Activated CD4-positive, alpha-beta T cell treated with anti-CD3 and anti-CD28 coated beads, Interleukin-2, Interleukin-6, amounts not matched to agents 100 ng/mL and 50 ng/mL, durations not matched to agents 16 hours and 8 hours (primary cell): Measurements from ENCODE around the gene TRIM44.
"Not testable (repeated sequence)": the region's sequence is repeated elsewhere in the genome, so short reads cannot be mapped to it uniquely, and the experiment has no call there.

ENCODE experiments used
- DNase-seq: peaks from one replicate; pipeline ENCODE4 v3.0.0-alpha.2; 2020

Gene TRIM44

DNA sequence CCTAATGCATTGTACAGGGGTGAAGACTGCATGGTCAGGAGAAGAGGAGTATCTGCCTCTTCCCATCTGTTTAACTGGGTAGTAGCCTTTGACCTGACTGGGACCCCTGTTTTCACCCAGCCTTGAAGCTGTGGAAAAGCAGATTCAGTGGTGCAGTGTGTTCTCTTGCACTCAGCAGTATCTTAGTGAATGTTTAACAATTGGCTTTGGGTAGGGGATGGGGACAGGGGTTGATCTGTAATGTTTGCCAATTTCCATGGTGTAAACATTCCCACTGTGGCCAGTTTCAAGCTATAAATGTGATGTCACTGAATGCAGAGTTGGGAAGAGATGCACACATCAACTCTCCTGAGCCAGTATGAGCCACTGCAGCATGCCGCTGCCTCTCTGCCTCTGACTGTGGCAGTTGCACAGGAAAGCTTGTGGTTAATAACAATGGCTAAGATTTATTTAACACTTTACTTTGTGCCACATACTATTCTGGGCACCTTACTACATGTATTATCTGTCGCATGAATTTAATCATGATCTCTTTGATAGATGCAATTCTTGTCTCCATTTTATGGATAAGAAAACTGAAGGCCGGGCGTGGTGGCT lies 28.6 kb upstream of the TRIM44 start:
- DNase-seq, result no peak

DNA sequence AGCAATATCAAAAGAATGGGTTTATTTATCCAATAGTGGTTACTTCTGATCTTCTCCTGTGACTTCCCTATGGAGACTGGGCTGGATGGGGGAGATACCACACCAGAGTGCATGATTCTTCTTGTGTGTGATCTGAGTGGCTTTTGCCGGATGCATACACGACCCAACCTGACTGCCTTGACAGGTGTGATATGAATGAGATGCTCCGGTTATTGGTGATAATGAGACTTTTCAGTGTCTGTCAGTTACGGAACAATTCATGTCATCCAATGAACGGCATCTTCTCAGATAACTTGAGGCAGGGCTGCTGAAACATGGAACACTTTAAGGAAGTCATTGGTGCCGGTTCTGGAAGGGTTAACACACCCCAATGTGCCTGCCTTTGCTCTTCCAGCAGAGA lies 26.6 kb upstream of the TRIM44 start:
- DNase-seq, result no peak

DNA sequence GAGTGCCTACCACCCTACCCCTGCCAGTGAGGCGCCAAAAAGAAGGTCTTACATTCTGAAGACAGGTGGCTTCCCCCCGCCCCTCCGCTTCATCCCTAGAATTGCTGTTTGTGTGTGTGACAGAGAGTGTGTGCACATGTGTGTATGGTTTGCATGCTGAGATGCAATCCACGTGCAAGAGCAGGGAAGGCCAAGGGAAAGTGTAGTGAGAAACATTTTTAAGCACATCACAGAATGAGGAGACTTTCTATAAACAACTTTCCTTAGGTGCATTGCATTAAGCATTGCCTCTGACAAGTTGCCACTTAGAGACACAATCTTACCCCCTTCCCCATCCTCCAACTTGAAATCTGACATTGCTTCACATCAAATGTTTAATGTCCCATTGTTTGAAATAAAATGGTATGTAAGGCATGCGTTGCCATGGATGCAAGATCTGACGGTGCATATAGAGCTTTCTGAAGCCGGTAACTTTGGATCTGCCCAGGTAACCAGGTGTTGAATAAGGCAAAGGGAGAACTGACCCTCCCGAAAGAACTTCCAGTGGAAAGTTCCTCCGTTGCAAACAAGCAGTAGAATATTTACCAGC lies 22.9 kb upstream of the TRIM44 start:
- no peak for DNase-seq

DNA sequence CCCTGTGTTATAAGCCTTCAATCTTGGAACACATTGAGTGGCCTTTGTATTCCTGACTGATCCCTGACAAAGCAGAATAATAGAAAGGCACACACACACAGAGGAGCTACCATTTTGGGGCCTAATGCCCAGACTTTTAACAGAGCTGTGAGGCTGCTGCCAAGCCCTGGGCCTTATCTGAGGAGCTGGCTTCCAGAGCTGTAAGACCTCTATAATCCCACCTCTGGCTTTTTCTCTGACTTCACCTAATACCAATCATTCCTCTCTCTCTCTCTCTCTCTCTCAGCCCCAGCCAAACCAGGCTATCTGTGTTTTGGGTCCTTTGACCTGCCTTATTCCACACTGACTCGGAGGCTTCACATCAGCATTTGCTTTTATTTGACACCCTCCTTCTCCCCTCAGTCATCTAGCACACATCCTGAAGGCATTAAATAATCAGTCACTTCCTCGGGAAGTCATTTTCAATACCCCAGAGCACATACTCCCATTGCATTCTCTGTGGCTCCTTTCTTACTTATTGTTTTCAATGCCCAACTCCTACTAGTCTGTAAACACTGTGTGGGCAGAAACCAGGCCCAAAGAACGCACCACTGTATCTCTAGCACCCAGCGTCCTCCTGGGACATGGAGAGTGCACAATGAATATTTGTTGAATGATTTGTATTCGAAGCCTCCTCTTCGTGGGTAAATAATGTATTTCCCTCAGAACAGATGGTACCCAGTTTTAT lies 21.2 kb upstream of the TRIM44 start:
- no peak for DNase-seq

DNA sequence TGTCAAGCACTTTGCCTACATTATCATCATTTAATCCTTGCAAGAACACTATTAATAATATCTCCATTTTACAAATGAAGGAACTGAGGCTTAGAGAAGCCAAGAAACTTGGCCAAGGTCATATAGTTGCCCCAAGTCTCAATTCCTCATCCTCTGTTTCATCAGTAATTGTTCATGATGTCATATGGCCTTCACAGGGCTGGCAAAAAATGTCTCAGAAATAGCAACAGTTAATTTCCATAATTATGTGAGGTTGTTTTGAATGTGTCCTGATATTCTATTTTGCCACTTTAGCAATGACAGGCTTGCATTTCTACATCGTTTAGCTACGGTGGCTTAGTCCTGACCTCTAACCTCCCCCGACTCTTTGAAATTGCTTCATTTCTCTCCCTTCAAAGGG lies 20.6 kb upstream of the TRIM44 start:
- no peak for DNase-seq

DNA sequence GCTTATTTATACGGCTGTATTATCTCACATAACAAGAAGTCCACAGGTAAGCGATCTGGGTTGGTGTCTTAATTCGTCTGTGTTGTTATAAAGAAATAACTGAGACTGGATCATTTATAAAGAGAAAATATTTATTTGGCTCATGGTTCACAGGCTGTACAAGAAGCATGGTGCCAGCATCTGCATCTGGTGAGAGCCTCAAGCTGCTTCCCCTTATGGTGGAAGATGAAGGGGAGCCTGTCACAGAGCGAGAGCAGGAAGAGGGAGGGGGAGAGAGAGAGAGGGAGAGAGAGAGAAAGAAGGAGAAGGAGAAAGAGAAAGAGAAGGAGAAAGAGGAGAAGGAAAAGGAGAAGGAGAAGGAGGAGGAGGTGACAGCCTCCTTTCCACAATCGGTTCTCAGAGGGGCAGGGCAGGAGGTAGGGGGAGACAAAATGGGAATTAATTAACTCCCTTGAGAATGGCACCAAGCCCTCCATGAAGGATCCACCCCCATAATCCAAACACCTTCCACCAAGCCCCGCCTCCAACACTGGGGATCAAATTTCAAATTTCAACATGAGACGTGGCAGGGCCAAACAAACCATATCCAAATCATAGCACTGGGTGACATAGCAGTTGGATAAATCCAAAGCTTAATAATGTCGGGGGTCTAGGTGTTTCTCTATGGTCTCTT lies 15.0 kb upstream of the TRIM44 start:
- no peak for DNase-seq

DNA sequence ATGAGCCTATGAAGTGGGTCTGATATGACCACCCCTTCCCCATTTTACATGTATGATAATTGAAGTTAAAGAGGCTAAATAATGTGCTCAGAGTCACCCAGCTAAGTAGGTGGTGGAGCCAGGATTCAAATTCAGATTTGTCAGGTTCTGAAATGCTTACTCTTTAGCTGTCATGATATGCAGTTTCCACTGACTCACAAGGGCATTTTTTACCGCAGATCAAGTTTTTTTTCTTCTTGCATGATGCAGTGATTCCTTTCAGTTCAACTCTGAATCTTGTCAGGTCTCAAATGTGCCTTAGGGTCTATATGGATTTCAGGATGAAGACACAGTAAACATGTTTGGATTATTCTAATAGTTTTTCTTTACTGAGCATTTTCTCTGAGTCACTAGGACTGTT lies 12.6 kb upstream of the TRIM44 start:
- DNase-seq, result peak; percentile 10

DNA sequence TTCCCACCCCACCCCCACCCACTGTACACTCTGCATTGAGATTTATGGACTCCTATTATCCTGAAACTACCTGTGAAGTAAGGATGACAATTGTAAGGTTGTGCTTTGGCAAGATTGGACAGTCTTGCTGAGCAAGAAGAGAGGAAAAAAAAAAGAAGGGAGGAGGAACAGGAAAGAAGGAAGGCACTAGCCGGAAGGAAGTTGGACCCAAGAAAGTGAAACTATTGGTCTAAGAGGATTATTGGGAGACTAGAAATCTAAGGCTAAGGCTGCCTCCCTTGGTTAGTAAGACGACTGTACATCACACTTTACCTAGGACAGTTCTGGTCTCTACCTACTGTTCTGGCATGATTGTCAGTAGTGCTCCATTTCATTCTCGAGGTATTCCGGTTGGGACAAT lies 12.1 kb upstream of the TRIM44 start:
- no peak for DNase-seq

DNA sequence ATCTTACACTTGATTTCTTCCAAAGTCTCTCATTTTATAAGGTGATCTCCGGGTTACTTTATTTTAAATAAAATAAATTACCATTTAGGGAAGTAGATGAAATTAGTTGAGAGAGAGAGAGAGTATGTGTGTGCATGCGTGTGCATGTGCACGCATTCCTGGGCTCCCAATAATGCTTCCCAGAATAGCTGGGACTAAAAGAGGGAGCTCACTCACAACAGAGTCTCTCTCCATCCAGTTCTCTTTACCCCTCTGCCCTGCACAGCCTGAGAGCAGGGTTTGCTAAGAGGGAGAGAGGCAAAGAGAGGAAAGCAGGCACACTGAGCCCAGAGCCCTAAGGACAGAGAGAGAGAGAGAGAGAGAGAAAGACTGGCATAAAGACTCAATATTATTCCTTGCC lies 11.3 kb upstream of the TRIM44 start:
- no peak for DNase-seq

DNA sequence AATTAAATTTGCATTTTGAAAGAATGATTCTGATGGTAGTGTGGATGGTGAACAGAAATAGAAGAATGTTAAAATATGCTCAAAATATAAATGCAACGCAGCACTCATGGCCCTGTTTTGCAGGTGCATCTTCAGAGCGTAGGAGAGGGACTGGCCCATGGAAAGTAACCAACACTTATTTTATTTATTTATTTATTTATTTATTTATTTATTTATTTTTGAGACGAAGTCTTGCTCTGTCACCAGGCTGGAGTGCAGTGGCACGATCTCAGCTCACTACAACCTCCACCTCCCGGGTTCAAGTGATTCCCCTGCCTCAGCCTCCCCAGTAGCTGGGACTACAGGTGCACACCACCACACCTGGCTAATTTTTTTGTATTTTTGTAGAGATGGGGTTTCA lies 9.8 kb upstream of the TRIM44 start:
- not testable (repeated sequence) for DNase-seq

DNA sequence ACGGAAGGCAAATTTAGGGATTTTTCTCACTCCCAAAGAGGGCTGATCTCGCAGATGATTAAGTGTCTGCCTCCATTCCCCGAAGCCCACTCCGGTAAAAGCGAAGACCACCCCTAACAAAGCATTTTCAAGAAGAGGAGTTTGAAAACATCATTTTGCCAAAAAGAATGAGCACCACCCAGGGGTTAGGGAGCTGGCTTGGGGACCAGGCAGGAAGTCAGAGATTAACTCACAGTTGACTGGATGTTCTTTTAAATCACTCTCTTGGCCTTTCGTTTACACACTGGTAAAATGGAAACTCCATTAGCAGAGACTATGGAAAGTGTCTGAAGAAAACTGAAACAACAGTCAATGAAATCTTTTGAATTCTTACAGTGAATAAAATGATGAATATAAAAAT lies 7.9 kb upstream of the TRIM44 start:
- DNase-seq, result no peak

DNA sequence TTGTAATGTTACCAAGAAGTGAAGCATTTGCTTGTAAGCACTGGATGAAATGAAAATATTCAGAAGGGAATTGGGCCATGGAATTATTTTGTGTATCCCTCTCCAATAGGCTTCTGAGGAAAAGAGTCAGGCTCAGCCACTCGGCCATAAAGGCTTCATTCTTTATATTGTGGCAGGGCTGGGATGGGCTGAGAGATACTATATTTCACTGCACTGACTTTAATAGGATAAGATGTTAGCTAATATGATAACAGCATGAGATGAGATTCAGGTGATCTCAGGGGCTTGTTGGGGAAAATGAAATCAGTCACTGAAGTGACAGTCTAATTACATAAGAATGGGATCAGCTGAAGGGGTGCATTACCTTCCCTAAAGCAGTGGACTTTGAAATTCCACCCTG lies 7.3 kb upstream of the TRIM44 start:
- no peak for DNase-seq

DNA sequence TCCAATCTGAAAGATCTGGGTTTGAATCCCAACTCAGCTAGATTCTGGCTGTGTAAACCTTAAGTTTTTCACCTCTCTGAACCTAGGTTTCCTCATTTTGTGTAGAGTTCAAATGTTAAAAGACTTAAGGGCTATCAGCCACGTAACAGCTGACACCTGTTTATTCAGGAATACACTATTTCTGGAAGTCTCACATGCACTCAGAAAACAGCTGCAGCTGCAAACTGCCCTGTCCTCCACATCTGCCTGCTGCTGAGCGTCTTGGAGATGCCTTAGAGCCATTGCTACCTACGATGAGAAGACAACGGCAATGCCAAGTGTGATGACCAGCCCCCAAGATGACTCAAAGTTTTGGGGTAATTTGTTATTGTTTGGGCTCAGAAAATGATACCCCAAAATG lies 6.7 kb upstream of the TRIM44 start:
- no peak for DNase-seq

DNA sequence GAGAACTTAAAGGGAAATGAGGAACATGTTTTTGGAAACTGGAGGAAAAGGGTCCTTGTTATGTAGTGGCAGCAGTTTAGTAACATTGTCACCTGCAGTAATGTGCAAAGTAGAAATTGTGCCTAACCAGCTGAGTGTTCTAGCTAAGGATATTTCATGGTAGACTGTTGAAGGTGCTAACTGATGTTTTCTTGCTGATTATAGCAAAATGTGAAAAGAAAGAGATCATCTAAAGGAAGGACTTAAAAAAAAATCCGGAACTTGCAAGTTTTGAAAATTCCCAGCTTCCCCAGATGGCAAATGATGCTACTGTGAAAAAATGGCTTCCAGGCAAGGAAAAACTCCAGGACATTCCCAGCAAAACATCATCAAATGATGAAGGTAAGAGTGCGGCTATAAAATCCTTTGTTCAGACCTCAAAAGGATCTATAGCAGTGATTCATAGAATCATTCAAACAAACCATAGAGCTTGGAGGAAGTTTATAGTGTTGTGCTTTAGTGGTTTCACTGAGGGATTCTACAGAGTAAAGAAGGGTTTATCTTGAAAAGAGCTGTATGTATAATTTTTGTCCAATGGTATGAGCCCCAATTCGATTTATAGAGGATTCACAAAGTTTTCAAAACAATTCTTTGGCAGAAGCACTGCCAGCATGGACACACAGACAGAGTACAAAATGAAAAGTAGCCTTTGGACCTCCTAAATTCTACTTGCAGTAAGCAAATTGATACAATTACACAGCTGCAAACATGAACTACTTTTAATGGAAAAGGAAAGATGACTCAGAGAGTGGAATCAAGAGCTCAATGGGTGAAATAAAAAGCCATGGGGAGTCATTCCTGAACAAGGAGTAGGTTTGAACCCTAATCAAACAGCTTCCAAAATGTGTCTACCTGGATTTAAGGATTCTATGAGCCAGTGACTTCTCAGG lies 4.3 kb upstream of the TRIM44 start:
- DNase-seq, result no peak

DNA sequence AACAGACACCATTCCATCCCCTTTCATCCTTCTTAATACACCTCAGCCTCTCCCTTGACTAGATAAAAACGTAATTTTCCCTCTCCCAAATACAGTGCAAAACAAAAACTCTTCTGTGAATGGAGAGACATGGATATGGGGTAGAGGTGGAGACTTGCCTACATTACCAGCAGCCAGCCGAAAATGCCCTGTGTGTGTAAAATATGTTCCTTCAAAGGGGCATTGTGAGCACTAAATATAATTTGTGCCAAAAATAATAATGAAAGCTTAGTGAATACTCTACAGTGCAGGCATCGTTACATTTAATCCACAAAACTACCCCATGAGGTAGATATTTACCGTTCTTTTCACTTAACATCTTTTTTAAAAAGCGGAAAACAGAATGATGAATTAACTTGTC lies 1.0 kb upstream of the TRIM44 start:
- no peak for DNase-seq

DNA sequence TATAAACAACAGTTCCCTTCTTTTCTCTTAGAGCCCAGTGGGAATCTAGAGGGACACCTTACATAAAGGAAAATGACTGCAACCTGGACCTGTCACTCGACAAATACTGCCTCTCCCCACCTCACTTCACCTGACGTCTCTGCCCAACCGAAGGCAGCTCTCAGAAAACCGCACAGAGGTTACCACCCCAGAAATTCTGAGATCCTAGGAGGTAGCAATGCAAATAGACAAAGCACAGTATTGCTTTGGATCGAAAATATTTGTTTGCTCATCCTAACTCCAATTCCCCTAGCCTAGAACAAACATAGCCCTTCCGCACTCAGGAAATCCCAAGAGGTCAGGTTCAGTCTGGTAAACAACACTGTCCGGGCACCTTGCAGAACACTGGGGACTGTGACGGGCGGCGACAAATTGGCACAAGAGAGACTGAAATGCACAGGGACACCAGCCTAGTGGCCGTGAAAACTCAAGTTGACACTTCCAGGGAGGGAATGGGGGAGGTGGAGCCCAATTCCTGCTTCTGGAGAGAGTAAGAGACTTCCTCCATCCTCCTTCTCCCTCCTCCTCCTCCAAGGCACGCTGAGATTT lies 420 bp upstream of the TRIM44 start:
- no peak for DNase-seq

DNA sequence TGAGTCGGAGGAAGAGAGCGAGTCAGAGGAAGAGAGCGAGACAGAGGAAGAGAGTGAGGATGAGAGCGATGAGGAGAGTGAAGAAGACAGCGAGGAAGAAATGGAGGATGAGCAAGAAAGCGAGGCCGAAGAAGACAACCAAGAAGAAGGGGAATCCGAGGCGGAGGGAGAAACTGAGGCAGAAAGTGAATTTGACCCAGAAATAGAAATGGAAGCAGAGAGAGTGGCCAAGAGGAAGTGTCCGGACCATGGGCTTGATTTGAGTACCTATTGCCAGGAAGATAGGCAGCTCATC lies 780 bp downstream of the TRIM44 start:
- no peak for DNase-seq

DNA sequence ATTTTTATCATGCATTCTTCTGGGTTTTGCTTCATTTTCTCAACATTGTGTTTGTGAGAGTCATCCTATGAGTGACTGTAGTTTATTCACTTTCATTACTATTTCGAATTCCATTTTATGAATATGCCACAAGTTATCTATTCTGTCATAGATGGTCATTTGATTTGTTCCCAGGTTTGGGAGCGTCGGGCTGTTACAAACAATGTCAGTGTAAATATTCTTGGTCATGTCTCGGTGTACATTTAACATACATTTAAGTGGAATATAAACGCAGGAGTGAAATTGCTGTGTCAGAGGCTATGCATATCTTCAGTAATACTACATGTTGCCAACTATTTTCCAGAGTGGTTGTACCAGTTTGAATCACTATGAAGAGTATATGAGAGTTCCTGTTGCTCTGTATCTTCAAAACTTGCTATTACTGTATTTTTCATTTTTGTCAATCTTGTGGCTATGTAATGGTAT lies 2.4 kb downstream of the TRIM44 start:
- no peak for DNase-seq

DNA sequence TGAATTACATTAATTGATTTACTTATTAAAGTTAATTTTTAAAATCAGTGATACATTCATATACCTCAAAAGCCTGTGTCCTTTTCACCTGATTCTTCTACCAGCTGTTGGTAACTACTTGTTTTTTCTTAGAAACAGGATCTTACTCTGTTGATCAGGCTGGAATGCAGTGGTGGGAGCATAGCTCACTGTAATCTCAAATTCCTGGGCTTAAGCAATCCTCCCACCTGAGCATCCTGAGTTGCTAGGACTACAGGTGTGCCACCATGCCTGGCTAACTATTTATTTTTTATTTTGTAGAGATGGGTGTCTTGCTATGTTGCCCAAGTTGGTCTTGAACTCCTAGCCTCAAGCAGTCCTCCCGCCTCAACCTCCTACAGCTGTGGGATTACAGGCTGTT lies 4.7 kb downstream of the TRIM44 start:
- no peak for DNase-seq

DNA sequence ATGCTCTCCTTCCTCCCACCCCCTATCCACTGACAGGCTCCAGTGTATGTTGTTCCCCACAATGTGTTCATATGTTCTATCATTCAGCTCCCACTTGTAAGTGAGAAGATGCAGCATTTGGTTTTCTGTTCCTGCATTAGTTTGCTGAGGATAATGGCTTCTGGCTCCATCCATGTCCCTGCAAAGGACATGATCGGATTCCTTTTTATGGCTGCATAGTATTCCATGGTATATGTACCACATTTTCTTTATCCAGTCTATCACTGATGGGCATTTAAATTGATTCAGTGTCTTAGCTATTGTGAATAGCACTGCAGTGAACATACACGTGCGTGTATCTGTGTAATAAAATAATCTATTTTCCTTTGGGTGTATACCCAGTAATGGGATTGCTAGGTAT lies 5.8 kb downstream of the TRIM44 start:
- DNase-seq, result not testable (repeated sequence)

DNA sequence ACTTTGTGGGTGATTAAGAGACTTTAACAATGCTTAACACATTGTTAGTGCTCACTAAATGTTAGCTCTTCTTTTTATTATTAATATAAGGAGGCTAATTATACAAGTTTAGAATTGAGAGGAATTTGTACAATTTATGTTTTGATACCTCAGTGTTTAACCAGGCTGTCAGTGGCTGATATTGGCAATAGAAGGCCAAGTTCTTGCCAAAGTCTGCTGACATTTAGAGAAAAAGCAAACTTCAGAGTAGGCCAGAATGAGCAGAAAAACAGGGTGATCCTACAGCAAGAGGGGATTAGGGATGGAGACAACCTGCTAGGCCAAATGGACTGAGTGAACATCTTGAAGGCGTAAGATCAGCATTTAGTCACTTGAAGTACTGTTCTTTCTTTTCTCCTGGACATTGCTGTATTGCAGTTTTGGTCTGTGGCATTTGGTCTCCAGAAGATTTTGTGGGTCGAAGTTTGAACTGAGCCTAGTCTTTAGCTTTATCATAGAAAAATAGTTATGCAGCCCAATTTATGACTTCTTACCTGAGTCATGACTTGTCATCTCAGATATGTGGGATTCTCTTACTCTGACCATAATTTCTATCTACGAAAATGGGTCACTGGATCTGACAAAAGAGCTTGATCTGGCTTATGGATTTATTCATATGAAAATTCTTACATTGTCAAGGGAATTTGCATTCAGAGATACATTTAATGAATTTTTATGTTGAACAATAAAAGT lies 9.0 kb downstream of the TRIM44 start:
- DNase-seq, result no peak

DNA sequence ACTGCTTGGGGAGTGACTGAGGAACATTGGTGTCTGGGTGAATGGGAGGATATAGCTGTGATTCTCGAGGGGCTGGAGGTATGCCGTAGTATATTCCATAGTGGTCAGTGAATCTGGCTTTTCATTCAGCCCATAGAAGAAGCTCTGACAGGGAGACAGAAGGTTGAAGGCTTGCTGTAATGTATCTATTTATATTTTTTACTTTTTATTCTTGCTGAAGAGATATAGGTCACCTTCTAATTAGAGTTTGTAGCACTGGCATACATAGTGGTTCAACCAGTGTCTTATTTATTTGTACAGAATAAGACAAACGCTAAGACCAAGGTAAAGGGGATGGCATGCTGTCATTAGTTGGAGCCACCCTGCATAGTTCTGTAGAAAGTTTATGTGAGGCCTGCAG lies 10.0 kb downstream of the TRIM44 start:
- no peak for DNase-seq
